Adrenal gland (tissue), 12 donors: ENCODE data around the gene GSTM4. TPM values are rescaled to one million over a fixed set of nuclear protein-coding genes. Genes with fewer than 3 reads are reported as not detected.
"Not testable (repeated sequence)": the region's sequence is repeated elsewhere in the genome, so short reads cannot be mapped to it uniquely, and the experiment has no call there.

ENCODE experiments used
- DNase-seq, 7 donors: peaks; one replicate each; pipeline ENCODE4 v3.0.0-alpha.2; 2019 to 2020
- H3K27ac ChIP-seq, 5 donors: fragments of 200-600 bp; sonication (generic) in 4 of 5; 1 replicate in 3 of 5; 2 replicates in 2 of 5; pipeline versions ENCODE4 v1.5.1 to v1.8.0; 2016 to 2020; ENCODE audit warnings: mild to moderate bottlenecking in 1 of 5
- H3K27me3 ChIP-seq: fragments of 200-600 bp; 2 replicates; pipeline ENCODE4 v1.8.0; 2021
- H3K36me3 ChIP-seq, 2 donors: fragments of 200-600 bp; replicated peaks in 1 of 2; 1 replicate in 1 of 2; 2 replicates in 1 of 2; pipeline versions ENCODE4 v1.5.1 to v1.8.0; 2018 to 2022
- H3K4me1 ChIP-seq, 2 donors: fragments of 200-600 bp; replicated peaks in 1 of 2; 1 replicate in 1 of 2; 2 replicates in 1 of 2; pipeline versions ENCODE4 v1.5.1 to v1.8.0; 2018 to 2021
- H3K4me3 ChIP-seq, 4 donors: fragments of 200-600 bp; sonication (generic) in 3 of 4; one replicate each; pipeline ENCODE4 v1.5.1; 2016 to 2018
- H3K9me3 ChIP-seq, 3 donors: fragments of 200-600 bp; sonication (generic) in 1 of 3; replicated peaks in 1 of 3; 1 replicate in 2 of 3; 2 replicates in 1 of 3; pipeline versions ENCODE4 v1.5.1 to v1.8.0; 2016 to 2021
- CTCF ChIP-seq, 6 experiments: fragments of 450-650 bp in 4 of 6; fragments of 200-600 bp in 2 of 6; sonication (generic) in 1 of 6; IDR thresholded peaks; 1 replicate in 5 of 6; 2 replicates in 1 of 6; pipeline versions ENCODE4 v1.5.1 to v1.8.0; 2016 to 2021; ENCODE audit warnings: antibody characterized with exemption in 6 of 6, mild to moderate bottlenecking in 2 of 6, moderate library complexity in 1 of 6
- POLR2A ChIP-seq, 2 donors: fragments of 450-650 bp; IDR thresholded peaks; one replicate each; pipeline ENCODE4 v1.6.1; 2017; ENCODE audit warnings: antibody characterized with exemption in 2 of 2, mild to moderate bottlenecking in 2 of 2, moderate library complexity in 1 of 2
- WGBS, 4 donors: extraction: QIAGEN DNeasy Blood & Tissue Kit in 2 of 4; methylation state at CpG; one replicate each; pipeline versions ENCODE4 v1.1.5 to v1.1.7; 2013 to 2017; 5-methylcytosine and 5-hydroxymethylcytosine counted together
- intact Hi-C, 2 donors: fragments of 100-400 bp; cut with DNase I; formaldehyde crosslinking; loops; one replicate each; pipeline versions ENCODE4 v1.14.1 to v1.15.0; 2022 to 2023
- polyA plus RNA-seq, 3 donors: library from polyadenylated mRNA; stranded (reverse); fragments of 200-250 nt in 2 of 3; fragments of 350-450 nt in 1 of 3; fragmentation: Illumina TruSeq in 1 of 3; extraction: RNeasy Lipid Tissue Mini Kit (QIAGEN cat#74804) in 1 of 3; gene quantifications; one replicate each; pipeline ENCODE4 v1.2.3, GENCODE V29; 2013 to 2014
- total RNA-seq, 9 donors: library from RNA; depleted of rRNA in 4 of 9; stranded (reverse); fragments of >200 nt in 4 of 9; fragments of 120-200 nt in 1 of 9; fragmentation: NEBNext Ultra II Directional in 1 of 9; extraction: Animal tissue kit (Norgen Biotek cat#: 25700) in 1 of 9; gene quantifications; one replicate each; pipeline versions ENCODE4 v1.1.0 to v1.2.4, GENCODE V29; 2013 to 2023
- donor health status: healthy with polysubstance abuse.
- donor health status: Bipolar disorder and iron deficiency.
- donor health status: DM: yes; HTN: yes; CAD: no.
- donor health status: DM: no; HTN: no; CAD: no.
- donor health status: DM: no; HTN: no; CAD: no.
- donor health status: DM: yes; HTN: yes; CAD: no.

GSTM4 gene
- total and polyA plus RNA-seq, 12 donors, result 17.3 to 71.0 (median 32.5) TPM

GRCh38 chr1:109659145-109659544 is 3.2 kb downstream of the GSTM4 start:
- H3K4me3 ChIP-seq, result no peak overlapping the region
- peak overlapping the region in 1 of 5 donors; percentile 13 for H3K27ac ChIP-seq
- DNase-seq, result no peak
- TF ChIP-seq POLR2A (IDR thresholded peaks at IDR 0.05) (no peak), CTCF (IDR thresholded peaks at IDR 0.05) (no peak)
- H3K9me3 ChIP-seq, result no peaks in the 10 kb centered on the region
- peaks cover 0 to 23% of the 10 kb centered on the region in 2 donors for H3K36me3 ChIP-seq
- no peaks in the 10 kb centered on the region for H3K27me3 ChIP-seq
- WGBS, 4 donors, result 59 to 68% (median 61%) methylated on average over 2 of the region's 2 CpGs
- intact Hi-C loops, result loop anchor here in 1 of 2 donors (10.0 kb wide), 1 partner anchor 326 kb away; the partner anchor contains the start of gene AHCYL1
- H3K4me1 ChIP-seq, result peaks cover 7 to 11% of the 10 kb centered on the region in 2 donors

GRCh38 chr1:109659997-109660690 is 4.2 kb downstream of the GSTM4 start:
- WGBS, 4 donors, result 62 to 70% (median 66%) methylated on average over 5 of the region's 5 CpGs
- intact Hi-C loops, result loop anchor here in 1 of 2 donors (10.0 kb wide), 1 partner anchor 325 kb away; the partner anchor contains the start of gene AHCYL1
- peaks cover 0 to 23% of the 10 kb centered on the region in 2 donors for H3K36me3 ChIP-seq
- peak overlapping the region in 2 of 5 donors; percentile 13 to 32 for H3K27ac ChIP-seq
- H3K4me1 ChIP-seq, result peaks cover 5 to 8% of the 10 kb centered on the region in 2 donors
- no peaks in the 10 kb centered on the region for H3K27me3 ChIP-seq
- no peak overlapping the region for H3K4me3 ChIP-seq
- no peaks in the 10 kb centered on the region for H3K9me3 ChIP-seq
- DNase-seq, result peak in 6 of 7 donors; percentile 40 to 68 (median 56)
- TF ChIP-seq CTCF (IDR thresholded peaks at IDR 0.05) (no peak), POLR2A (IDR thresholded peaks at IDR 0.05) (no peak)

- H3K4me1 ChIP-seq, intact Hi-C loops, H3K4me3 ChIP-seq, H3K9me3 ChIP-seq, DNase-seq, H3K27me3 ChIP-seq: not testable (repeated sequence)
- H3K36me3 ChIP-seq, result peaks cover 0 to 23% of the 10 kb centered on the region in 2 donors
- H3K27ac ChIP-seq, result peak overlapping the region in 2 of 5 donors; percentile 13 to 32
- WGBS, 4 donors, result 67 to 88% (median 74%) methylated on average over 3 to 4 of the region's 4 CpGs
These were observed 4.8 kb downstream of the GSTM4 start for GRCh38 chr1:109660691-109661026.

GRCh38 chr1:109661391-109661790 is 5.5 kb downstream of the GSTM4 start:
- intact Hi-C loops, result no loop called here
- WGBS, 4 donors, result 83 to 96% (median 91%) methylated on average over 2 of the region's 2 CpGs
- H3K27ac ChIP-seq, result no peak overlapping the region
- H3K4me3 ChIP-seq, result no peak overlapping the region
- TF ChIP-seq POLR2A (IDR thresholded peaks at IDR 0.05), result no peak
- TF ChIP-seq CTCF (IDR thresholded peaks at IDR 0.05), result no peak
- no peaks in the 10 kb centered on the region for H3K9me3 ChIP-seq
- H3K36me3 ChIP-seq, result peaks cover 0 to 23% of the 10 kb centered on the region in 2 donors
- H3K27me3 ChIP-seq, result no peaks in the 10 kb centered on the region
- DNase-seq, result no peak
- peaks cover 0 to 3% of the 10 kb centered on the region in 2 donors for H3K4me1 ChIP-seq

- H3K9me3 ChIP-seq, result no peaks in the 10 kb centered on the region
- no peak for TF ChIP-seq CTCF (IDR thresholded peaks at IDR 0.05)
- TF ChIP-seq POLR2A (IDR thresholded peaks at IDR 0.05), result no peak
- H3K36me3 ChIP-seq, result peaks cover 0 to 8% of the 10 kb centered on the region in 2 donors
- peaks cover 0 to 8% of the 10 kb centered on the region in 2 donors for H3K4me1 ChIP-seq
- 64 to 86% (median 77%) methylated on average over 1 of the region's 1 CpG for WGBS, 4 donors
- DNase-seq, result no peak
- H3K27ac ChIP-seq, result no peak overlapping the region
- no peaks in the 10 kb centered on the region for H3K27me3 ChIP-seq
- intact Hi-C loops, result no loop called here
- no peak overlapping the region for H3K4me3 ChIP-seq
These were observed 8.8 kb downstream of the GSTM4 start for GRCh38 chr1:109664671-109665070.
